ENCODE results near the gene SSH2. TPM values are rescaled to one million over a fixed set of nuclear protein-coding genes. Genes with fewer than 3 reads are reported as not detected.

Gene SSH2
- total and polyA plus RNA-seq, 9 of the 15 experiments (the other 6 are each of a cell fraction or from before 2014, with no cell fraction given), result 3.9 to 16.1 (median 10.2) TPM

- no peaks in the 10 kb centered on the region for H3K9me1 ChIP-seq (ENCODE audit: control insufficient read depth, insufficient read depth, low read length)
- H4K20me1 ChIP-seq (replicated peaks; ENCODE audit: control insufficient read depth, insufficient read depth, low read length), result no peaks in the 10 kb centered on the region
- H3K27ac ChIP-seq (ENCODE audit: extremely low read depth, low read depth, low read length), result no peak overlapping the region
- H3K4me2 ChIP-seq (ENCODE audit: insufficient read depth, low read length), result no peak overlapping the region
- CTCF ChIA-PET (ENCODE audit: low intra/inter-chr PET ratio), result no interaction called here
- no peak for DNase-seq (ENCODE audit: extremely low read depth in 1 of 4, low spot score in 3 of 4)
- no peak for FAIRE-seq
- H2AFZ ChIP-seq (ENCODE audit: low read depth, low read length), result no peak overlapping the region
- BruUV-seq (replicated peaks), result no TSS peak
- POLR2A ChIA-PET, result interaction anchor here (1.0 to 3.6 kb wide), 2 partner anchors 9 to 17 kb away, joined by 5 to 25 read pairs; no protein-coding TSS in a partner anchor
- WGBS (ENCODE audit: insufficient coverage, low coverage, missing lambda C conversion rate), result 88% methylated on average over 18 of the region's 22 CpGs
- no peaks in the 10 kb centered on the region for H3K79me2 ChIP-seq (ENCODE audit: control insufficient read depth, insufficient read depth, low read length)
- H3K36me3 ChIP-seq (ENCODE audit: control insufficient read depth, insufficient read depth, low read length), result peaks cover 72% of the 10 kb centered on the region; the same call in 2 of the 3 replicates
- peak overlapping the region in 1 of 2 experiments; percentile 40; a peak in 1 of 4 replicates for H3K9ac ChIP-seq (ENCODE audit: insufficient read depth in 1 of 2, low read depth in 2 of 2, low read length in 2 of 2)
- no peak overlapping the region for H3K4me3 ChIP-seq
- ATAC-seq, result no peak
- H3K4me1 ChIP-seq (replicated peaks in 1 of 2; ENCODE audit: control insufficient read depth in 2 of 2, insufficient read depth in 2 of 2, low read length in 2 of 2), result peaks cover 0 to 53% of the 10 kb centered on the region in 2 experiments; a peak in 2 of 5 replicates
- in situ Hi-C loops (cut with MboI), result no loop called here
- H3K27me3 ChIP-seq (ENCODE audit: control insufficient read depth in 2 of 2, insufficient read depth in 2 of 2, low read length in 2 of 2), result no peaks in the 10 kb centered on the region
- TF ChIP-seq MBD2 (IDR thresholded peaks at IDR 0.05; ENCODE audit: borderline replicate concordance, low read depth), result no peak
- TF ChIP-seq ZBTB33 (CRISPR knock-in tag; IDR thresholded peaks at IDR 0.05), result no peak
- TF ChIP-seq TRIM25 (IDR thresholded peaks at IDR 0.05; ENCODE audit: borderline replicate concordance), result no peak
- TF ChIP-seq CREBBP (IDR thresholded peaks at IDR 0.05; ENCODE audit: low read depth, low read length), result no peak
- TF ChIP-seq GATAD2B (IDR thresholded peaks at IDR 0.05; ENCODE audit: borderline replicate concordance), result no peak
- no peaks in the 10 kb centered on the region for H3K9me3 ChIP-seq (replicated peaks; ENCODE audit: control insufficient read depth, insufficient read depth, low read depth, low read length)
- intact Hi-C loops (cut with micrococcal nuclease), result no loop called here
These were observed 352.4 kb downstream of the SSH2 start for GRCh38 chr17:29577385-29578211.
